Measurements from ENCODE around the gene DUSP2. TPM values are rescaled to one million over a fixed set of nuclear protein-coding genes. Genes with fewer than 3 reads are reported as not detected.
A peak's percentile ranks its signal among the peaks of the same experiment; 100 is the strongest.

Gene DUSP2
- total RNA-seq, 4 donors from 2014 or later, result 2.4 to 33.3 (median 6.2) TPM

- Histone ChIP-seq H3K27me3 (no peaks in the 10 kb centered on the region), H3K9me3 (peaks cover 0 to 4% of the 10 kb centered on the region in 2 donors), H3K27ac (peak overlapping the region in 1 of 2 donors; percentile 41), H3K4me1 (no peaks in the 10 kb centered on the region), H3K36me3 (no peaks in the 10 kb centered on the region), H3K4me3 (no peak overlapping the region)
- TF ChIP-seq, protein P1, sequence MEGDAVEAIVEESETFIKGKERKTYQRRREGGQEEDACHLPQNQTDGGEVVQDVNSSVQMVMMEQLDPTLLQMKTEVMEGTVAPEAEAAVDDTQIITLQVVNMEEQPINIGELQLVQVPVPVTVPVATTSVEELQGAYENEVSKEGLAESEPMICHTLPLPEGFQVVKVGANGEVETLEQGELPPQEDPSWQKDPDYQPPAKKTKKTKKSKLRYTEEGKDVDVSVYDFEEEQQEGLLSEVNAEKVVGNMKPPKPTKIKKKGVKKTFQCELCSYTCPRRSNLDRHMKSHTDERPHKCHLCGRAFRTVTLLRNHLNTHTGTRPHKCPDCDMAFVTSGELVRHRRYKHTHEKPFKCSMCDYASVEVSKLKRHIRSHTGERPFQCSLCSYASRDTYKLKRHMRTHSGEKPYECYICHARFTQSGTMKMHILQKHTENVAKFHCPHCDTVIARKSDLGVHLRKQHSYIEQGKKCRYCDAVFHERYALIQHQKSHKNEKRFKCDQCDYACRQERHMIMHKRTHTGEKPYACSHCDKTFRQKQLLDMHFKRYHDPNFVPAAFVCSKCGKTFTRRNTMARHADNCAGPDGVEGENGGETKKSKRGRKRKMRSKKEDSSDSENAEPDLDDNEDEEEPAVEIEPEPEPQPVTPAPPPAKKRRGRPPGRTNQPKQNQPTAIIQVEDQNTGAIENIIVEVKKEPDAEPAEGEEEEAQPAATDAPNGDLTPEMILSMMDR (IDR thresholded peaks at IDR 0.05), result no peak
- TF ChIP-seq POLR2A (IDR thresholded peaks at IDR 0.05), result no peak
- intact Hi-C loops (cut with DNase I; ENCODE audit: low total_unique reads), result no loop called here
- no peak for DNase-seq
Observed at GRCh38 chr2:96109931-96110511, 35.2 kb downstream of the DUSP2 start.

DNA sequence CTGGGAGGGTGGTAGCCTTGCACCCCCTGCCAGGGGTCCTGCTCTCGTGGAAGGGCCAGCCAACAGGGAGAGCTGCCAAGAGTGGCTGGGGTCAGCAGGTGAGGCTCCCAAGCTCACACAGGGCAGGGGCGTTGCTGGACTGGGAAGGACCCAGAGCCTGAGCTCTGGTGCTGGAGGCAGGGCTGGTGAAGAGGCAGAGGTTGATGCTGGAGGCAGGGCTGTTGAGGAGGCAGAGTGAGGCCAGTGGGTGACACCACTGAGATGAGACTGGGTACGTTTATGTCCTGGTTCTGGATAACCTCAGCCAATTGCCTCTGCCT, 35.9 kb downstream of the DUSP2 start:
- Histone ChIP-seq H3K4me3 (no peak overlapping the region), H3K27ac (peak overlapping the region in 1 of 2 donors; percentile 41), H3K4me1 (no peaks in the 10 kb centered on the region), H3K9me3 (peaks cover 0 to 4% of the 10 kb centered on the region in 2 donors), H3K27me3 (no peaks in the 10 kb centered on the region), H3K36me3 (no peaks in the 10 kb centered on the region)
- TF ChIP-seq, protein P1 (IDR thresholded peaks at IDR 0.05), result no peak
- TF ChIP-seq POLR2A (IDR thresholded peaks at IDR 0.05), result no peak
- no peak for DNase-seq
- intact Hi-C loops (cut with DNase I; ENCODE audit: low total_unique reads), result no loop called here

DNA sequence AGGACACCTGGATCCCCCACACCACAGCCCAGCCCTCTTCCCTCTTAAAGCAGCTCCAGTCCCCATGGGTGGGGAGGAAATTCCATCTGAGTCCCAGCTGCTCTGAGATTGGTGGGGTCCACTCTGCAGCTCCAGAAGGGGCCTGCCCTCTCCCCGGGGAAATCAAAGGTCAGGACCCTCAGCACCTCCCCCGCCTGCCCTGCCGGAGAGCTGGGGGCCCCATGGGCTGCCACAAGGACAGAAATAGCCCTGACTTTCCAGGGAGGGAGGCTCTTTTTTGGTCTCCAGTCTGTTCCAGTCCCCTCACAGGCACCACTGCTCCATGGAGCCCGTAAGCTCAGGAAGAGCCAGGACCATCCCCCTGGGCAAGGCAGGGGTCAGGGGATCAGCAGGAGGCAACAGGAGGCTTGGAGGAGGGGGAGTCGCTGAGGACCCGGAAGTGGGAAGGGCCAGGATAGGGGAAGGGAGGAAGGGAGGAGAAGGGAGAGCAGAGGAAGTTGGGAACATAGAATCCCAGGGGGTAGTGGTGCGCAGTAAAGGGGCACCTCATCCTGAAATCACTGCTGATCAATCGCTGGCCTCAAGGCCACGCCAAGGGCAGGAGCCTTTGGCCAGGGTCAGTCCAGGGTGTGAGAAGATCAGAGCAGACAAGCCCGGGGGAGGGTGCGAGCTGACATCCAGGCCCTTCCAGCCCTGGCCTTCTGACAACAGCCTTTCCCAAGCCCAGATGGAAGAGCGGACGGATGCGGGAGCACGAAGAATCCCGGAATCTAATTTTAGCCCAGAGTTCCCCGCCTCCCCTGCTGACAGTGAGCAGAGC, 36.5 kb downstream of the DUSP2 start:
- intact Hi-C loops (cut with DNase I; ENCODE audit: low total_unique reads), result no loop called here

GRCh38 chr2:96108151-96108540, 37.1 kb downstream of the DUSP2 start:
- Histone ChIP-seq H3K4me3 (no peak overlapping the region), H3K27ac (peak overlapping the region in 1 of 2 donors; percentile 52), H3K9me3 (peaks cover 0 to 4% of the 10 kb centered on the region in 2 donors), H3K27me3 (no peaks in the 10 kb centered on the region), H3K4me1 (no peaks in the 10 kb centered on the region), H3K36me3 (no peaks in the 10 kb centered on the region)
- DNase-seq, result no peak
- TF ChIP-seq, protein P1 (IDR thresholded peaks at IDR 0.05), result no peak
- no peak for TF ChIP-seq POLR2A (IDR thresholded peaks at IDR 0.05)
- intact Hi-C loops (cut with DNase I; ENCODE audit: low total_unique reads), result no loop called here

More for the DNA sequence above, 36.5 kb downstream of the DUSP2 start:
- peaks cover 0 to 4% of the 10 kb centered on the region in 2 donors for H3K9me3 ChIP-seq
- no peak for DNase-seq
- H3K27me3 ChIP-seq, result no peaks in the 10 kb centered on the region
- no peak overlapping the region for H3K4me3 ChIP-seq
- H3K4me1 ChIP-seq, result no peaks in the 10 kb centered on the region
- TF ChIP-seq, protein P1 (IDR thresholded peaks at IDR 0.05), result no peak
- no peak for TF ChIP-seq POLR2A (IDR thresholded peaks at IDR 0.05)
- no peaks in the 10 kb centered on the region for H3K36me3 ChIP-seq
- peak overlapping the region; percentile 41 to 52 for H3K27ac ChIP-seq

- H3K4me1 ChIP-seq, result no peaks in the 10 kb centered on the region
- no peak overlapping the region for H3K4me3 ChIP-seq
- intact Hi-C loops (cut with DNase I; ENCODE audit: low total_unique reads), result no loop called here
- DNase-seq, result no peak
- H3K9me3 ChIP-seq, result peaks cover 0 to 4% of the 10 kb centered on the region in 2 donors
- no peaks in the 10 kb centered on the region for H3K36me3 ChIP-seq
- no peak overlapping the region for H3K27ac ChIP-seq
- no peaks in the 10 kb centered on the region for H3K27me3 ChIP-seq
- TF ChIP-seq, protein P1 (IDR thresholded peaks at IDR 0.05), result no peak
- TF ChIP-seq POLR2A (IDR thresholded peaks at IDR 0.05), result no peak
Observed at GRCh38 chr2:96107708-96108065, 37.6 kb downstream of the DUSP2 start.
